GM12878 (cell line): ENCODE data around the gene CCL20. TPM values are rescaled to one million over a fixed set of nuclear protein-coding genes. Genes with fewer than 3 reads are reported as not detected.

ENCODE experiments used
- ATAC-seq: fragments of 200-7000 bp; cut with Tn5 transposase; 3 replicates; pipeline ENCODE4 v1.9.1; 2020; ENCODE audit warnings: mild to moderate bottlenecking, moderate library complexity
- BruUV-seq: library from RNA; stranded (reverse); fragments of 400-500 nt; replicated peaks from 2 replicates; lab custom pipeline; 2021; lab: Mats Ljungman, UMichigan
- CTCF ChIA-PET: fragments of 300-600 bp; sonication (Branson Sonifier 250); formaldehyde crosslinking; extraction: SDS; loops from one replicate; lab custom pipeline; 2021; ENCODE audit warnings: inconsistent platforms; lab: Yijun Ruan, JAX
- POLR2A ChIA-PET: fragments of 350-600 bp; formaldehyde crosslinking; extraction: SDS; loops from one replicate; lab custom pipeline; 2021; ENCODE audit warnings: inconsistent platforms; lab: Charles Lee
- RAD21 ChIA-PET: fragments of 300-600 bp; sonication (Branson Sonifier 250); formaldehyde crosslinking; loops from one replicate; lab custom pipeline; 2023; ENCODE audit warnings: antibody characterized with exemption; ENCODE audit not compliant: unreplicated experiment; lab: Charles Lee
- SMC1A ChIA-PET: fragments of 300-600 bp; sonication (Branson Sonifier 250); formaldehyde crosslinking; loops from one replicate; lab custom pipeline; 2023; ENCODE audit not compliant: unreplicated experiment, uncharacterized antibody; lab: Charles Lee
- DNase-seq: peaks from one replicate; pipeline ENCODE4 v3.0.0-alpha.2; 2011; ENCODE audit warnings: low read depth, low spot score
- FAIRE-seq: peaks from 3 replicates; lab custom pipeline; 2011; peaks lifted over from hg19 to GRCh38; lab: Jason Lieb, UNC
- H2AFZ ChIP-seq: 2 replicates; pipeline ENCODE4 v1.6.0; 2011; ENCODE audit warnings: low read depth, low read length, control low read depth; ENCODE audit not compliant: control insufficient read depth
- H3K27ac ChIP-seq: 2 replicates; pipeline ENCODE4 v1.5.1; 2011; ENCODE audit warnings: control low read depth; ENCODE audit not compliant: control insufficient read depth, insufficient read depth
- H3K27me3 ChIP-seq, 2 experiments: replicated peaks in 1 of 2; 2 replicates each; pipeline versions ENCODE4 v1.6.0 to v1.6.1; 2011; ENCODE audit warnings: low read length in 1 of 2; ENCODE audit not compliant: control insufficient read depth in 2 of 2, insufficient read depth in 2 of 2
- H3K36me3 ChIP-seq, 2 experiments: 2 replicates each; pipeline ENCODE4 v1.5.1; 2011; ENCODE audit warnings: low read length in 1 of 2; ENCODE audit not compliant: control insufficient read depth in 2 of 2, insufficient read depth in 2 of 2
- H3K4me1 ChIP-seq: 2 replicates; pipeline ENCODE4 v1.6.1; 2011; ENCODE audit warnings: mild to moderate bottlenecking, low read length, moderate library complexity, mixed read lengths; ENCODE audit not compliant: control insufficient read depth, insufficient read depth
- H3K4me2 ChIP-seq: 2 replicates; pipeline ENCODE4 v1.6.0; 2011; ENCODE audit warnings: control low read depth; ENCODE audit not compliant: control insufficient read depth, insufficient read depth
- H3K4me3 ChIP-seq: fragments of 200-600 bp; sonication (generic); 2 replicates; pipeline ENCODE4 v1.5.1; 2016
- H3K79me2 ChIP-seq: 2 replicates; pipeline ENCODE4 v1.6.0; 2011; ENCODE audit warnings: low read length; ENCODE audit not compliant: control insufficient read depth, insufficient read depth
- H3K9ac ChIP-seq: 2 replicates; pipeline ENCODE4 v1.8.0; 2011; ENCODE audit warnings: low read length, control low read depth, mixed read lengths; ENCODE audit not compliant: control insufficient read depth, insufficient read depth
- H3K9me3 ChIP-seq: replicated peaks from 3 replicates; pipeline ENCODE4 v1.5.1; 2011; ENCODE audit warnings: mild to moderate bottlenecking, low read length; ENCODE audit not compliant: control insufficient read depth, insufficient read depth
- H4K20me1 ChIP-seq: 2 replicates; pipeline ENCODE4 v1.6.0; 2011; ENCODE audit not compliant: control insufficient read depth, insufficient read depth
- BMI1 ChIP-seq: fragments of 450-650 bp; IDR thresholded peaks from 2 replicates; pipeline ENCODE4 v1.6.1; 2016; ENCODE audit warnings: mild to moderate bottlenecking, moderate library complexity, borderline replicate concordance
- CBFB ChIP-seq: IDR thresholded peaks from 2 replicates; pipeline ENCODE4 v1.6.1; 2016; ENCODE audit warnings: antibody characterized with exemption, low read depth
- CHD4 ChIP-seq: fragments of 200-600 bp; sonication (generic); IDR thresholded peaks from 2 replicates; pipeline ENCODE4 v1.6.1; 2016; ENCODE audit warnings: mild to moderate bottlenecking
- DPF2 ChIP-seq: fragments of 450-650 bp; IDR thresholded peaks from 2 replicates; pipeline ENCODE4 v1.6.1; 2017; ENCODE audit warnings: mild to moderate bottlenecking
- EP300 ChIP-seq, 2 experiments: fragments of 150-350 bp in 1 of 2; IDR thresholded peaks; 2 replicates each; pipeline ENCODE4 v1.6.1; 2011 to 2012; ENCODE audit warnings: low read depth in 2 of 2, low read length in 2 of 2, borderline replicate concordance in 1 of 2, improper control_type of control experiment in 1 of 2, inconsistent platforms in 1 of 2; ENCODE audit not compliant: control insufficient read depth in 1 of 2
- ESRRA ChIP-seq: IDR thresholded peaks from 2 replicates; pipeline ENCODE4 v1.6.1; 2012; ENCODE audit warnings: mild to moderate bottlenecking, low read length, improper control_type of control experiment
- ETV6 ChIP-seq, 2 experiments: fragments of 450-650 bp in 1 of 2; IDR thresholded peaks in 1 of 2; conservative IDR thresholded peaks in 1 of 2; 2 replicates each; pipeline ENCODE4 v1.6.1; 2014; ENCODE audit warnings: antibody characterized with exemption in 1 of 2, borderline replicate concordance in 1 of 2, low read depth in 1 of 2, mild to moderate bottlenecking in 1 of 2, moderate library complexity in 1 of 2
- POLR2A ChIP-seq: IDR thresholded peaks from 2 replicates; pipeline ENCODE4 v1.6.1; 2011; ENCODE audit warnings: low read depth, mild to moderate bottlenecking, low read length
- RAD21 ChIP-seq: IDR thresholded peaks from 2 replicates; pipeline ENCODE4 v1.6.1; 2011; ENCODE audit warnings: mild to moderate bottlenecking, low read depth, low read length, moderate library complexity; ENCODE audit not compliant: insufficient read depth
- SP1 ChIP-seq: IDR thresholded peaks from one replicate; pipeline ENCODE4 v1.6.1; 2011; ENCODE audit warnings: low read depth, low read length
- SUPT20H ChIP-seq: IDR thresholded peaks from 2 replicates; pipeline ENCODE4 v1.6.1; 2011; ENCODE audit warnings: low read depth, mild to moderate bottlenecking, low read length, moderate library complexity, borderline replicate concordance; ENCODE audit not compliant: control insufficient read depth
- ZNF24 ChIP-seq: fragments of 450-650 bp; IDR thresholded peaks from 2 replicates; pipeline ENCODE4 v1.6.1; 2017; ENCODE audit warnings: antibody characterized with exemption, mild to moderate bottlenecking
- ZSCAN29 ChIP-seq: fragments of 450-650 bp; IDR thresholded peaks from 2 replicates; pipeline ENCODE4 v1.6.1; 2017; ENCODE audit warnings: mild to moderate bottlenecking, moderate library complexity
- WGBS: methylation state at CpG from one replicate; pipeline ENCODE4 v1.1.6; 2016; ENCODE audit warnings: low lambda C conversion rate; ENCODE audit not compliant: insufficient replicate concordance, insufficient coverage; ENCODE audit errors: missing lambda C conversion rate; 5-methylcytosine and 5-hydroxymethylcytosine counted together
- in situ Hi-C: fragments of 300-500 bp; cut with MboI; formaldehyde crosslinking; loops from 9 replicates; pipeline ENCODE4 v1.14.3; 2018; ENCODE audit warnings: mixed read lengths
- intact Hi-C: fragments of 100-400 bp; cut with micrococcal nuclease; formaldehyde crosslinking; loops from one replicate; pipeline ENCODE4 v1.14.2; 2022; ENCODE audit not compliant: unreplicated experiment
- polyA plus RNA-seq, 11 experiments: library from polyadenylated mRNA; depleted of rRNA in 4 of 11; unstranded in 6 of 11; stranded (reverse) in 5 of 11; fragments of >200 nt; fragmentation: Nextera tagmentation in 4 of 11; fragmentation: Illumina TruSeq in 1 of 11; extraction: Ambion mirVana in 4 of 11; extraction: Trizol in 1 of 11; gene quantifications; 1 replicate in 1 of 11; 2 replicates in 10 of 11; pipeline versions ENCODE4 v1.2.1 to v1.2.3, GENCODE V29; 2011 to 2016; ENCODE audit warnings: inconsistent platforms in 2 of 11, missing spikeins in 2 of 11, low read depth in 1 of 11
- total RNA-seq, 4 experiments: library from RNA; depleted of rRNA in 3 of 4; stranded (reverse); fragments of >200 nt in 3 of 4; fragmentation: Illumina TruSeq in 1 of 4; extraction: Trizol in 1 of 4; gene quantifications; 2 replicates each; pipeline versions ENCODE4 v1.2.1 to v1.2.3, GENCODE V29; 2013 to 2021
- TF ChIP-seq, protein P1 (sequence below): IDR thresholded peaks from 2 replicates; pipeline ENCODE4 v1.6.1; 2012; ENCODE audit warnings: mild to moderate bottlenecking, low read depth, low read length
- TF ChIP-seq, protein P2 (sequence below): fragments of 450-650 bp; IDR thresholded peaks from 2 replicates; pipeline ENCODE4 v1.6.1; 2014; ENCODE audit warnings: mild to moderate bottlenecking

CCL20 gene
- total and polyA plus RNA-seq, 10 of the 15 experiments (the other 5 are each of a cell fraction or from before 2014, with no cell fraction given), result 5.5 to 35.7 (median 15.6) TPM

GRCh38 chr2:227783404-227784138 is 30.1 kb upstream of the CCL20 start:
- peak overlapping the region; percentile 75 for H3K27ac ChIP-seq
- intact Hi-C loops, result loop anchor here (1.0 to 10.0 kb wide), 4 partner anchors 18 to 811 kb away; no protein-coding TSS in a partner anchor
- H4K20me1 ChIP-seq, result no peaks in the 10 kb centered on the region
- TSS peak; percentile 75 for BruUV-seq
- H3K36me3 ChIP-seq, result no peaks in the 10 kb centered on the region
- FAIRE-seq, result peak; percentile 96
- no peaks in the 10 kb centered on the region for H3K27me3 ChIP-seq
- H2AFZ ChIP-seq, result peak overlapping the region; percentile 70
- ChIA-PET POLR2A (interaction anchor here (0.6 to 6.1 kb wide), 11 partner anchors 12 to 398 kb away, joined by 3 to 58 read pairs (median 5); no protein-coding TSS in a partner anchor), SMC1A (interaction anchor here (0.6 to 8.0 kb wide), 28 partner anchors 9 to 906 kb away, joined by 3 to 120 read pairs (median 6); partner anchors contain the start of gene CCL20), RAD21 (interaction anchor here (0.6 to 3.4 kb wide), 24 partner anchors 9 to 409 kb away, joined by 3 to 52 read pairs (median 4); partner anchors contain the start of gene CCL20), CTCF (interaction anchor here (0.6 to 4.4 kb wide), 21 partner anchors 9 to 1003 kb away, joined by 3 to 58 read pairs (median 4); partner anchors contain the start of gene CCL20)
- no peaks in the 10 kb centered on the region; the same call in 1 of the 2 replicates for H3K79me2 ChIP-seq
- ATAC-seq, result peak; percentile 91
- peak overlapping the region; percentile 68 for H3K4me2 ChIP-seq
- H3K9ac ChIP-seq, result peak overlapping the region; percentile 42; the same call in 1 of the 2 replicates
- H3K9me3 ChIP-seq, result no peaks in the 10 kb centered on the region; the same call in 2 of the 3 replicates
- DNase-seq, result peak; percentile 81
- H3K4me1 ChIP-seq, result peaks cover 20% of the 10 kb centered on the region
- WGBS, result 26% methylated on average over 12 of the region's 12 CpGs
- peak overlapping the region; percentile 57 for H3K4me3 ChIP-seq
- in situ Hi-C loops, result loop anchor here (25.0 kb wide), 1 partner anchor 946 kb away; the partner anchor contains the start of gene RHBDD1
- TF ChIP-seq DPF2 (peak; percentile 86), ETV6 (conservative IDR thresholded peaks at IDR 0.05 in 1 of 2, IDR thresholded peaks at IDR 0.05 in 1 of 2; ENCODE audit: borderline replicate concordance in 1 of 2, low read depth in 1 of 2) (peak in 1 of 2 experiments; percentile 53; a peak in 1 of 4 replicates), POLR2A (0 out of 2 replicates have a peak, but pooled peaks have one; percentile 39), ESRRA (no peak), SUPT20H (no peak), BMI1 (0 out of 2 replicates have a peak, but pooled peaks have one; percentile 42), RAD21 (no peak), SP1 (peak; percentile 25), ZSCAN29 (no peak), CHD4 (no peak), CBFB (peak; percentile 79; the same call in 1 of the 2 replicates), EP300 (IDR thresholded peaks at IDR 0.05; ENCODE audit: borderline replicate concordance in 1 of 2, control insufficient read depth in 1 of 2, low read depth in 2 of 2, low read length in 2 of 2) (peak in 1 of 2 experiments; percentile 71; a peak in 1 of 4 replicates), ZNF24 (peak; percentile 58; the same call in 1 of the 2 replicates)
- TF ChIP-seq, protein P1, sequence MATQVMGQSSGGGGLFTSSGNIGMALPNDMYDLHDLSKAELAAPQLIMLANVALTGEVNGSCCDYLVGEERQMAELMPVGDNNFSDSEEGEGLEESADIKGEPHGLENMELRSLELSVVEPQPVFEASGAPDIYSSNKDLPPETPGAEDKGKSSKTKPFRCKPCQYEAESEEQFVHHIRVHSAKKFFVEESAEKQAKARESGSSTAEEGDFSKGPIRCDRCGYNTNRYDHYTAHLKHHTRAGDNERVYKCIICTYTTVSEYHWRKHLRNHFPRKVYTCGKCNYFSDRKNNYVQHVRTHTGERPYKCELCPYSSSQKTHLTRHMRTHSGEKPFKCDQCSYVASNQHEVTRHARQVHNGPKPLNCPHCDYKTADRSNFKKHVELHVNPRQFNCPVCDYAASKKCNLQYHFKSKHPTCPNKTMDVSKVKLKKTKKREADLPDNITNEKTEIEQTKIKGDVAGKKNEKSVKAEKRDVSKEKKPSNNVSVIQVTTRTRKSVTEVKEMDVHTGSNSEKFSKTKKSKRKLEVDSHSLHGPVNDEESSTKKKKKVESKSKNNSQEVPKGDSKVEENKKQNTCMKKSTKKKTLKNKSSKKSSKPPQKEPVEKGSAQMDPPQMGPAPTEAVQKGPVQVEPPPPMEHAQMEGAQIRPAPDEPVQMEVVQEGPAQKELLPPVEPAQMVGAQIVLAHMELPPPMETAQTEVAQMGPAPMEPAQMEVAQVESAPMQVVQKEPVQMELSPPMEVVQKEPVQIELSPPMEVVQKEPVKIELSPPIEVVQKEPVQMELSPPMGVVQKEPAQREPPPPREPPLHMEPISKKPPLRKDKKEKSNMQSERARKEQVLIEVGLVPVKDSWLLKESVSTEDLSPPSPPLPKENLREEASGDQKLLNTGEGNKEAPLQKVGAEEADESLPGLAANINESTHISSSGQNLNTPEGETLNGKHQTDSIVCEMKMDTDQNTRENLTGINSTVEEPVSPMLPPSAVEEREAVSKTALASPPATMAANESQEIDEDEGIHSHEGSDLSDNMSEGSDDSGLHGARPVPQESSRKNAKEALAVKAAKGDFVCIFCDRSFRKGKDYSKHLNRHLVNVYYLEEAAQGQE, result no peak
- TF ChIP-seq, protein P2, sequence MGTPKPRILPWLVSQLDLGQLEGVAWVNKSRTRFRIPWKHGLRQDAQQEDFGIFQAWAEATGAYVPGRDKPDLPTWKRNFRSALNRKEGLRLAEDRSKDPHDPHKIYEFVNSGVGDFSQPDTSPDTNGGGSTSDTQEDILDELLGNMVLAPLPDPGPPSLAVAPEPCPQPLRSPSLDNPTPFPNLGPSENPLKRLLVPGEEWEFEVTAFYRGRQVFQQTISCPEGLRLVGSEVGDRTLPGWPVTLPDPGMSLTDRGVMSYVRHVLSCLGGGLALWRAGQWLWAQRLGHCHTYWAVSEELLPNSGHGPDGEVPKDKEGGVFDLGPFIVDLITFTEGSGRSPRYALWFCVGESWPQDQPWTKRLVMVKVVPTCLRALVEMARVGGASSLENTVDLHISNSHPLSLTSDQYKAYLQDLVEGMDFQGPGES, result no peak
